GM12878 (cell line): ENCODE data around the gene WWP2. TPM values are rescaled to one million over a fixed set of nuclear protein-coding genes. Genes with fewer than 3 reads are reported as not detected.

Source experiments
- ATAC-seq: fragments of 200-7000 bp; cut with Tn5 transposase; 3 replicates; pipeline ENCODE4 v1.9.1; 2020; ENCODE audit warnings: mild to moderate bottlenecking, moderate library complexity
- BruUV-seq: library from RNA; stranded (reverse); fragments of 400-500 nt; replicated peaks from 2 replicates; lab custom pipeline; 2021; lab: Mats Ljungman, UMichigan
- CTCF ChIA-PET: fragments of 300-600 bp; sonication (Branson Sonifier 250); formaldehyde crosslinking; extraction: SDS; loops from one replicate; lab custom pipeline; 2021; ENCODE audit warnings: inconsistent platforms; lab: Yijun Ruan, JAX
- POLR2A ChIA-PET: fragments of 350-600 bp; formaldehyde crosslinking; extraction: SDS; loops from one replicate; lab custom pipeline; 2021; ENCODE audit warnings: inconsistent platforms; lab: Charles Lee
- RAD21 ChIA-PET: fragments of 300-600 bp; sonication (Branson Sonifier 250); formaldehyde crosslinking; loops from one replicate; lab custom pipeline; 2023; ENCODE audit warnings: antibody characterized with exemption; ENCODE audit not compliant: unreplicated experiment; lab: Charles Lee
- SMC1A ChIA-PET: fragments of 300-600 bp; sonication (Branson Sonifier 250); formaldehyde crosslinking; loops from one replicate; lab custom pipeline; 2023; ENCODE audit not compliant: unreplicated experiment, uncharacterized antibody; lab: Charles Lee
- DNase-seq: peaks from one replicate; pipeline ENCODE4 v3.0.0-alpha.2; 2011; ENCODE audit warnings: low read depth, low spot score
- FAIRE-seq: peaks from 3 replicates; lab custom pipeline; 2011; peaks lifted over from hg19 to GRCh38; lab: Jason Lieb, UNC
- H2AFZ ChIP-seq: 2 replicates; pipeline ENCODE4 v1.6.0; 2011; ENCODE audit warnings: low read depth, low read length, control low read depth; ENCODE audit not compliant: control insufficient read depth
- H3K27ac ChIP-seq: 2 replicates; pipeline ENCODE4 v1.5.1; 2011; ENCODE audit warnings: control low read depth; ENCODE audit not compliant: control insufficient read depth, insufficient read depth
- H3K27me3 ChIP-seq, 2 experiments: replicated peaks in 1 of 2; 2 replicates each; pipeline versions ENCODE4 v1.6.0 to v1.6.1; 2011; ENCODE audit warnings: low read length in 1 of 2; ENCODE audit not compliant: control insufficient read depth in 2 of 2, insufficient read depth in 2 of 2
- H3K36me3 ChIP-seq, 2 experiments: 2 replicates each; pipeline ENCODE4 v1.5.1; 2011; ENCODE audit warnings: low read length in 1 of 2; ENCODE audit not compliant: control insufficient read depth in 2 of 2, insufficient read depth in 2 of 2
- H3K4me1 ChIP-seq: 2 replicates; pipeline ENCODE4 v1.6.1; 2011; ENCODE audit warnings: mild to moderate bottlenecking, low read length, moderate library complexity, mixed read lengths; ENCODE audit not compliant: control insufficient read depth, insufficient read depth
- H3K4me2 ChIP-seq: 2 replicates; pipeline ENCODE4 v1.6.0; 2011; ENCODE audit warnings: control low read depth; ENCODE audit not compliant: control insufficient read depth, insufficient read depth
- H3K4me3 ChIP-seq: fragments of 200-600 bp; sonication (generic); 2 replicates; pipeline ENCODE4 v1.5.1; 2016
- H3K79me2 ChIP-seq: 2 replicates; pipeline ENCODE4 v1.6.0; 2011; ENCODE audit warnings: low read length; ENCODE audit not compliant: control insufficient read depth, insufficient read depth
- H3K9ac ChIP-seq: 2 replicates; pipeline ENCODE4 v1.8.0; 2011; ENCODE audit warnings: low read length, control low read depth, mixed read lengths; ENCODE audit not compliant: control insufficient read depth, insufficient read depth
- H3K9me3 ChIP-seq: replicated peaks from 3 replicates; pipeline ENCODE4 v1.5.1; 2011; ENCODE audit warnings: mild to moderate bottlenecking, low read length; ENCODE audit not compliant: control insufficient read depth, insufficient read depth
- H4K20me1 ChIP-seq: 2 replicates; pipeline ENCODE4 v1.6.0; 2011; ENCODE audit not compliant: control insufficient read depth, insufficient read depth
- CREB1 ChIP-seq: IDR thresholded peaks from 2 replicates; pipeline ENCODE4 v1.6.1; 2012; ENCODE audit warnings: low read depth, mild to moderate bottlenecking, inconsistent platforms
- GATAD2B ChIP-seq: fragments of 450-650 bp; conservative IDR thresholded peaks from 2 replicates; pipeline ENCODE4 v1.6.1; 2017; ENCODE audit warnings: low read depth, mild to moderate bottlenecking, moderate library complexity
- LARP7 ChIP-seq: fragments of 450-650 bp; IDR thresholded peaks from 2 replicates; pipeline ENCODE4 v1.6.1; 2017; ENCODE audit warnings: mild to moderate bottlenecking
- WGBS: methylation state at CpG from one replicate; pipeline ENCODE4 v1.1.6; 2016; ENCODE audit warnings: low lambda C conversion rate; ENCODE audit not compliant: insufficient replicate concordance, insufficient coverage; ENCODE audit errors: missing lambda C conversion rate; 5-methylcytosine and 5-hydroxymethylcytosine counted together
- in situ Hi-C: fragments of 300-500 bp; cut with MboI; formaldehyde crosslinking; loops from 9 replicates; pipeline ENCODE4 v1.14.3; 2018; ENCODE audit warnings: mixed read lengths
- intact Hi-C: fragments of 100-400 bp; cut with micrococcal nuclease; formaldehyde crosslinking; loops from one replicate; pipeline ENCODE4 v1.14.2; 2022; ENCODE audit not compliant: unreplicated experiment
- polyA plus RNA-seq, 11 experiments: library from polyadenylated mRNA; depleted of rRNA in 4 of 11; unstranded in 6 of 11; stranded (reverse) in 5 of 11; fragments of >200 nt; fragmentation: Nextera tagmentation in 4 of 11; fragmentation: Illumina TruSeq in 1 of 11; extraction: Ambion mirVana in 4 of 11; extraction: Trizol in 1 of 11; gene quantifications; 1 replicate in 1 of 11; 2 replicates in 10 of 11; pipeline versions ENCODE4 v1.2.1 to v1.2.3, GENCODE V29; 2011 to 2016; ENCODE audit warnings: inconsistent platforms in 2 of 11, missing spikeins in 2 of 11, low read depth in 1 of 11
- total RNA-seq, 4 experiments: library from RNA; depleted of rRNA in 3 of 4; stranded (reverse); fragments of >200 nt in 3 of 4; fragmentation: Illumina TruSeq in 1 of 4; extraction: Trizol in 1 of 4; gene quantifications; 2 replicates each; pipeline versions ENCODE4 v1.2.1 to v1.2.3, GENCODE V29; 2013 to 2021
- TF ChIP-seq, protein P1 (sequence below): fragments of 450-650 bp; IDR thresholded peaks from 2 replicates; pipeline ENCODE4 v1.6.1; 2016; ENCODE audit warnings: mild to moderate bottlenecking

The WWP2 gene
- total and polyA plus RNA-seq, 10 of the 15 experiments (the other 5 are each of a cell fraction or from before 2014, with no cell fraction given): 2.8 to 47.0 (median 23.8) TPM

DNA sequence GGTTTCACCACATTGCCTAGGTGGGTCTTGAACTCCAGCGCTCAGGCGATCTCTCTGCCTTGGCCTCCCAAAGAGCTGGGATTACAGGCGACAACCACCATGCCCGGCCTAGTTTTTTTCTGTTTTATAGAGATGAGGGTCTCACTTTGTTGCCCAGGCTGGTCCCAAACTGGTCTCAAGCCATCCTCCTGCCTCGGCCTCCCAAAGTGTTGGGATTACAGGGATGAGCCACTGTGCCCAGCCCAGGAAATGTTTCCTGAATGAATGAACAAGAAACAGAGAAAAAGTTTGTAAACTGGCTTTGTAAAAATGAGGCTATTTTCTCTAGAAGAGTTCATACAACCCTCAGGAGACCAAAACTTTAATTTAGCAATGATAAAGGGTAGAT is 68.0 kb downstream of the WWP2 start:
- Histone ChIP-seq H3K36me3 (no peaks in the 10 kb centered on the region), H3K79me2 (no peaks in the 10 kb centered on the region), H2AFZ (no peak overlapping the region), H4K20me1 (no peaks in the 10 kb centered on the region), H3K4me3 (no peak overlapping the region), H3K27ac (no peak overlapping the region), H3K27me3 (no peaks in the 10 kb centered on the region)
- ChIA-PET RAD21 (no interaction called here), CTCF (interaction anchor here (0.6 kb wide), 1 partner anchor 22 kb away, joined by 6 read pairs; no protein-coding TSS in a partner anchor), SMC1A (interaction anchor here (0.8 kb wide), 1 partner anchor 20 kb away, joined by 3 read pairs; no protein-coding TSS in a partner anchor)
- in situ Hi-C loops (no loop called here), intact Hi-C loops (no loop called here)
- no TSS peak for BruUV-seq
- WGBS: 99% methylated on average over 5 of the region's 5 CpGs
- DNase-seq: no peak
- TF ChIP-seq CREB1: no peak
- TF ChIP-seq, all 136 proteins: peak for 0
- no peaks in the 10 kb centered on the region for H3K9me3 ChIP-seq
- peaks cover 2% of the 10 kb centered on the region; the same call in 1 of the 2 replicates for H3K4me1 ChIP-seq
- H3K9ac ChIP-seq: no peak overlapping the region
- ATAC-seq (no peak), FAIRE-seq (no peak)
- no peak overlapping the region for H3K4me2 ChIP-seq
- POLR2A ChIA-PET: interaction anchor here (0.8 kb wide), 1 partner anchor 88 kb away, joined by 3 read pairs; no protein-coding TSS in a partner anchor

DNA sequence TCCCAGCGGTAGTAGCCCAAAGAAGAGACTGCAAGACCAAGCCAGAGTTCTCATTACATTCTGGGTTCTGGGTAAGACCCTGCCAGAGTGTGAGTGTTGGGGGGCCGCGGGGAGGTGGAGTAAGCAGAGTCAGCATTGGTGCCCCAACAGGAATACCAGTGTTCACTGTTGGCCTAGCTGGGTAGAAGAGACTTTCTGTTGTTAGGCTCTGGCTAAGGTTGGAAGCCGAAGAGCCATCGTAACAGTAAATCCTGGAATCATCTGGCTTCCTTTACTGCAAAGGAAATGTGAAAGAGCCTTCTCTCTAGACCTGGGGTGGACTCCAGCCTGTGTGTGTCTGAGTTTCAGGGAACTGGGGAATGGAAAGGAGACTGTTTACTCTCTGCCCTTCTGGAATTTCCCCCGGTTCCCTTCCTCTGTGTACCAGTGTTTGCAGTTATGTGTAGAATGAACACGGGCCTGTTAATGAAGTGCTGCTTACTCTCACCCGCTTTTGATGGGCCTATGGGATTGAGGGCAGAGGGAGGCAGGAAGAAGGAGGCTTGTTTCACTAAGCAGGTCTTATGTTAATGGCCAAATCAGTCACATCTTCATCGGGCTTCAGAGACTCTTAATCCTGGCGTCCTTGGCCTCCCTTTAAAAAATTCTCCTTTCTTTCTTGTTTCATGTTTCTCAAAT is 68.5 kb downstream of the WWP2 start:
- ChIA-PET POLR2A (interaction anchor here (0.7 to 0.8 kb wide), 2 partner anchors 59 to 88 kb away, joined by 3 to 7 read pairs; no protein-coding TSS in a partner anchor), CTCF (no interaction called here), SMC1A (no interaction called here), RAD21 (no interaction called here)
- H3K27ac ChIP-seq: no peak overlapping the region
- no TSS peak for BruUV-seq
- no peaks in the 10 kb centered on the region for H4K20me1 ChIP-seq
- in situ Hi-C loops (no loop called here), intact Hi-C loops (no loop called here)
- peaks cover 2% of the 10 kb centered on the region; the same call in 1 of the 2 replicates for H3K4me1 ChIP-seq
- no peak for TF ChIP-seq LARP7
- no peak for TF ChIP-seq GATAD2B
- TF ChIP-seq, protein P1, sequence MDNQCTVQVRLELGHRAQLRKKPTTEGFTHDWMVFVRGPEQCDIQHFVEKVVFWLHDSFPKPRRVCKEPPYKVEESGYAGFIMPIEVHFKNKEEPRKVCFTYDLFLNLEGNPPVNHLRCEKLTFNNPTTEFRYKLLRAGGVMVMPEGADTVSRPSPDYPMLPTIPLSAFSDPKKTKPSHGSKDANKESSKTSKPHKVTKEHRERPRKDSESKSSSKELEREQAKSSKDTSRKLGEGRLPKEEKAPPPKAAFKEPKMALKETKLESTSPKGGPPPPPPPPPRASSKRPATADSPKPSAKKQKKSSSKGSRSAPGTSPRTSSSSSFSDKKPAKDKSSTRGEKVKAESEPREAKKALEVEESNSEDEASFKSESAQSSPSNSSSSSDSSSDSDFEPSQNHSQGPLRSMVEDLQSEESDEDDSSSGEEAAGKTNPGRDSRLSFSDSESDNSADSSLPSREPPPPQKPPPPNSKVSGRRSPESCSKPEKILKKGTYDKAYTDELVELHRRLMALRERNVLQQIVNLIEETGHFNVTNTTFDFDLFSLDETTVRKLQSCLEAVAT: 0 out of 2 replicates have a peak, but pooled peaks have one; percentile 5
- H3K9ac ChIP-seq: no peak overlapping the region
- H2AFZ ChIP-seq: no peak overlapping the region
- no peak overlapping the region for H3K4me3 ChIP-seq
- H3K4me2 ChIP-seq: no peak overlapping the region
- H3K79me2 ChIP-seq: no peaks in the 10 kb centered on the region
- no peaks in the 10 kb centered on the region for H3K36me3 ChIP-seq
- DNase-seq: no peak
- H3K27me3 ChIP-seq: no peaks in the 10 kb centered on the region
- H3K9me3 ChIP-seq: no peaks in the 10 kb centered on the region
- ATAC-seq: no peak
- no peak for FAIRE-seq
- 98% methylated on average over 10 of the region's 10 CpGs for WGBS
